Loucy (cell line): ENCODE results near the gene METTL17.

Experiments
- H2AFZ ChIP-seq: fragments of 200-600 bp; sonication (generic); 2 replicates; pipeline ENCODE4 v1.6.0; 2016; ENCODE audit warnings: antibody characterized with exemption, mild to moderate bottlenecking, low read length, moderate library complexity
- H3F3A ChIP-seq: fragments of 200-600 bp; 2 replicates; pipeline ENCODE4 v1.6.0; 2016; ENCODE audit warnings: antibody characterized with exemption, low read depth, mild to moderate bottlenecking
- H3K27me3 ChIP-seq: fragments of 200-600 bp; sonication (generic); 2 replicates; pipeline ENCODE4 v1.6.1; 2014; ENCODE audit warnings: low read length, mild to moderate bottlenecking; ENCODE audit not compliant: insufficient read depth, poor library complexity, severe bottlenecking
- H3K36me3 ChIP-seq: fragments of 200-600 bp; sonication (generic); 2 replicates; pipeline ENCODE4 v1.6.1; 2016; ENCODE audit warnings: low read length; ENCODE audit not compliant: insufficient read depth
- H3K4me1 ChIP-seq: fragments of 200-600 bp; sonication (generic); 2 replicates; pipeline ENCODE4 v1.5.1; 2014; ENCODE audit warnings: low read length, mild to moderate bottlenecking; ENCODE audit not compliant: insufficient read depth, poor library complexity, severe bottlenecking
- H3K4me2 ChIP-seq: fragments of 200-600 bp; sonication (generic); 2 replicates; pipeline ENCODE4 v1.6.0; 2014; ENCODE audit warnings: antibody characterized with exemption, low read length, low read depth, mild to moderate bottlenecking; ENCODE audit not compliant: poor library complexity, severe bottlenecking
- H3K4me3 ChIP-seq: fragments of 200-600 bp; sonication (generic); 2 replicates; pipeline ENCODE4 v1.5.1; 2014; ENCODE audit warnings: low read length, mild to moderate bottlenecking, mixed read lengths; ENCODE audit not compliant: poor library complexity, severe bottlenecking
- H3K79me2 ChIP-seq: fragments of 200-600 bp; sonication (generic); 2 replicates; pipeline ENCODE4 v1.6.1; 2014; ENCODE audit warnings: low read length; ENCODE audit not compliant: insufficient read depth
- H3K9ac ChIP-seq: fragments of 200-600 bp; sonication (generic); 2 replicates; pipeline ENCODE4 v1.6.0; 2014; ENCODE audit warnings: mild to moderate bottlenecking, low read depth, low read length, moderate library complexity; ENCODE audit not compliant: poor library complexity, severe bottlenecking
- H3K9me2 ChIP-seq: fragments of 200-600 bp; sonication (generic); replicated peaks from 2 replicates; pipeline ENCODE4 v1.6.1; 2016; ENCODE audit warnings: low read depth, low read length, mixed read lengths
- H3K9me3 ChIP-seq: fragments of 200-600 bp; sonication (generic); 2 replicates; pipeline ENCODE4 v1.6.1; 2014; ENCODE audit warnings: mild to moderate bottlenecking, antibody characterized with exemption, low read length, low read depth; ENCODE audit not compliant: insufficient read depth
- H4K20me1 ChIP-seq: fragments of 200-600 bp; sonication (generic); 2 replicates; pipeline ENCODE4 v1.6.0; 2014; ENCODE audit warnings: antibody characterized with exemption, low read length, mild to moderate bottlenecking; ENCODE audit not compliant: insufficient read depth, poor library complexity, severe bottlenecking
- EZH2phosphoT487 ChIP-seq: fragments of 200-600 bp; IDR thresholded peaks from 2 replicates; pipeline ENCODE4 v1.6.1; 2018; ENCODE audit warnings: antibody characterized with exemption, mild to moderate bottlenecking, moderate library complexity, borderline replicate concordance
- TF ChIP-seq, protein P1 (sequence below): fragments of 200-600 bp; sonication (generic); conservative IDR thresholded peaks from 2 replicates; pipeline ENCODE4 v1.5.1; 2014; ENCODE audit warnings: mild to moderate bottlenecking, antibody characterized with exemption, low read length

METTL17 gene

DNA sequence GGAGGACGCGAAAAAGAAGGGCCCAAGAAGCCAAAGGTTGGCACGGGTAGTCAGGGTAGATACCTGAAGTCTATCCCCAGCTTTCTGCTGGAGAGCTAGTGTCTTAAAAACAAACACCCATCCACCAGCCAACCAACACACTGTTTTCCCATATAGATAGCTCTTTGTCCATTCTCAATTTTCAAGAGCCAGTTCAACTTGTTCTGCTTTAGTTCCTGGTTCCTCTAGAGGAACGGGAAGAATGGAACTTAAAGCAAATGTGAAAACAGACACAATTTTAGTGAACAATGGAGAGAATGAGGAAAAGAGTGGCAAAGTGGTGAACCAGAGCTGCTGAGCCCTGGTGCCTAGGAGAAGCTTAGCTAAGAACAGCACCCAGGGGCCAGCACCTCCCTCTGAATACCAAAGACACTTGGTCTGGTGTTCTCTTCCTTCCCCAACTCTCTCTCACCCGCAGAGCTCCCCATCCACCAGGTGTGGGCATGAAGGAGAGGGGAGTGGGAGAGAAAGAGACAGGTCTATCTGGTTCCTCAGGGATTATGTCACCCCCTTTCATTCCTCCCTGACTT, 31.3 kb downstream of the METTL17 start:
- H3K27me3 ChIP-seq = no peaks in the 10 kb centered on the region
- TF ChIP-seq, protein P1, sequence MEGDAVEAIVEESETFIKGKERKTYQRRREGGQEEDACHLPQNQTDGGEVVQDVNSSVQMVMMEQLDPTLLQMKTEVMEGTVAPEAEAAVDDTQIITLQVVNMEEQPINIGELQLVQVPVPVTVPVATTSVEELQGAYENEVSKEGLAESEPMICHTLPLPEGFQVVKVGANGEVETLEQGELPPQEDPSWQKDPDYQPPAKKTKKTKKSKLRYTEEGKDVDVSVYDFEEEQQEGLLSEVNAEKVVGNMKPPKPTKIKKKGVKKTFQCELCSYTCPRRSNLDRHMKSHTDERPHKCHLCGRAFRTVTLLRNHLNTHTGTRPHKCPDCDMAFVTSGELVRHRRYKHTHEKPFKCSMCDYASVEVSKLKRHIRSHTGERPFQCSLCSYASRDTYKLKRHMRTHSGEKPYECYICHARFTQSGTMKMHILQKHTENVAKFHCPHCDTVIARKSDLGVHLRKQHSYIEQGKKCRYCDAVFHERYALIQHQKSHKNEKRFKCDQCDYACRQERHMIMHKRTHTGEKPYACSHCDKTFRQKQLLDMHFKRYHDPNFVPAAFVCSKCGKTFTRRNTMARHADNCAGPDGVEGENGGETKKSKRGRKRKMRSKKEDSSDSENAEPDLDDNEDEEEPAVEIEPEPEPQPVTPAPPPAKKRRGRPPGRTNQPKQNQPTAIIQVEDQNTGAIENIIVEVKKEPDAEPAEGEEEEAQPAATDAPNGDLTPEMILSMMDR = no peak
- no peak for TF ChIP-seq EZH2phosphoT487
- H3K4me2 ChIP-seq = no peak overlapping the region
- no peaks in the 10 kb centered on the region for H3K36me3 ChIP-seq
- no peak overlapping the region for H2AFZ ChIP-seq
- 0 out of 2 replicates have a peak, but pooled peaks cover 5% of the 10 kb centered on the region for H3K79me2 ChIP-seq
- no peak overlapping the region for H3K4me3 ChIP-seq
- H3F3A ChIP-seq = no peaks in the 10 kb centered on the region
- H3K9me2 ChIP-seq = no peaks in the 10 kb centered on the region
- H3K9me3 ChIP-seq = no peaks in the 10 kb centered on the region
- no peaks in the 10 kb centered on the region for H4K20me1 ChIP-seq
- H3K4me1 ChIP-seq = peaks cover 11% of the 10 kb centered on the region
- H3K9ac ChIP-seq = no peak overlapping the region

GRCh38 chr14:21022686-21023085, 32.9 kb downstream of the METTL17 start:
- no peaks in the 10 kb centered on the region for H4K20me1 ChIP-seq
- H3K9ac ChIP-seq = no peak overlapping the region
- no peaks in the 10 kb centered on the region for H3F3A ChIP-seq
- no peak overlapping the region for H3K4me2 ChIP-seq
- H2AFZ ChIP-seq = no peak overlapping the region
- no peak overlapping the region for H3K4me3 ChIP-seq
- no peaks in the 10 kb centered on the region for H3K36me3 ChIP-seq
- H3K9me3 ChIP-seq = no peaks in the 10 kb centered on the region
- peaks cover 11% of the 10 kb centered on the region for H3K4me1 ChIP-seq
- no peak for TF ChIP-seq EZH2phosphoT487
- H3K27me3 ChIP-seq = no peaks in the 10 kb centered on the region
- H3K9me2 ChIP-seq = no peaks in the 10 kb centered on the region
- 0 out of 2 replicates have a peak, but pooled peaks cover 5% of the 10 kb centered on the region for H3K79me2 ChIP-seq

GRCh38 chr14:21023174-21023573, 33.4 kb downstream of the METTL17 start:
- H3K27me3 ChIP-seq = no peaks in the 10 kb centered on the region
- no peaks in the 10 kb centered on the region for H3K9me2 ChIP-seq
- 0 out of 2 replicates have a peak, but pooled peaks cover 5% of the 10 kb centered on the region for H3K79me2 ChIP-seq
- H2AFZ ChIP-seq = no peak overlapping the region
- no peaks in the 10 kb centered on the region for H3K36me3 ChIP-seq
- H3K4me1 ChIP-seq = peaks cover 11% of the 10 kb centered on the region
- H3K4me3 ChIP-seq = no peak overlapping the region
- H3K9me3 ChIP-seq = no peaks in the 10 kb centered on the region
- no peak overlapping the region for H3K9ac ChIP-seq
- no peaks in the 10 kb centered on the region for H3F3A ChIP-seq
- TF ChIP-seq, protein P1 = no peak
- TF ChIP-seq EZH2phosphoT487 = no peak
- no peaks in the 10 kb centered on the region for H4K20me1 ChIP-seq
- peak overlapping the region; percentile 89 for H3K4me2 ChIP-seq
